ENCODE results near the gene MND1.
A peak's percentile ranks its signal among the peaks of the same experiment; 100 is the strongest.

The MND1 gene

GRCh38 chr4:153344131-153345011, at the start of gene MND1:
TSS of gene MND1 (plus strand) at chr4:153344688. CDS start at chr4:153344738, 50 bp downstream.
- peak; percentile 92 for DNase-seq (ENCODE audit: low spot score)

- DNase-seq (ENCODE audit: low spot score), result no peak
Measured at GRCh38 chr4:153295131-153295755, 49.2 kb upstream of the MND1 start.

GRCh38 chr4:153296040-153296823, 48.3 kb upstream of the MND1 start:
- DNase-seq (ENCODE audit: low spot score), result no peak

- DNase-seq (ENCODE audit: low spot score), result no peak
Measured at GRCh38 chr4:153297116-153297515, 47.4 kb upstream of the MND1 start.

- DNase-seq (ENCODE audit: low spot score), result no peak
Measured at GRCh38 chr4:153310793-153311192, 33.7 kb upstream of the MND1 start.

GRCh38 chr4:153314915-153315314, 29.6 kb upstream of the MND1 start:
- DNase-seq (ENCODE audit: low spot score), result no peak

- DNase-seq (ENCODE audit: low spot score), result peak; percentile 57
Measured at GRCh38 chr4:153318696-153319320, 25.7 kb upstream of the MND1 start.

- no peak for DNase-seq (ENCODE audit: low spot score)
Measured at GRCh38 chr4:153322791-153323190, 21.7 kb upstream of the MND1 start.

GRCh38 chr4:153324046-153324445, 20.4 kb upstream of the MND1 start:
- no peak for DNase-seq (ENCODE audit: low spot score)

- no peak for DNase-seq (ENCODE audit: low spot score)
Measured at GRCh38 chr4:153325558-153325957, 18.9 kb upstream of the MND1 start.

- DNase-seq (ENCODE audit: low spot score), result no peak
Measured at GRCh38 chr4:153326513-153326912, 18.0 kb upstream of the MND1 start.

GRCh38 chr4:153327247-153327646, 17.2 kb upstream of the MND1 start:
- no peak for DNase-seq (ENCODE audit: low spot score)

GRCh38 chr4:153332936-153333335, 11.6 kb upstream of the MND1 start:
- no peak for DNase-seq (ENCODE audit: low spot score)

GRCh38 chr4:153333874-153334273, 10.6 kb upstream of the MND1 start:
- no peak for DNase-seq (ENCODE audit: low spot score)

GRCh38 chr4:153335665-153336064, 8.8 kb upstream of the MND1 start:
- DNase-seq (ENCODE audit: low spot score), result no peak

- no peak for DNase-seq (ENCODE audit: low spot score)
Measured at GRCh38 chr4:153337686-153338085, 6.8 kb upstream of the MND1 start.

GRCh38 chr4:153341575-153342090, 2.9 kb upstream of the MND1 start:
- DNase-seq (ENCODE audit: low spot score), result peak; percentile 18

GRCh38 chr4:153342751-153343552, 1.5 kb upstream of the MND1 start:
- no peak for DNase-seq (ENCODE audit: low spot score)

- DNase-seq (ENCODE audit: low spot score), result peak; percentile 63
Measured at GRCh38 chr4:153345012-153345981, 809 bp downstream of the MND1 start.

GRCh38 chr4:153346031-153346430, 1.5 kb downstream of the MND1 start:
- DNase-seq (ENCODE audit: low spot score), result no peak
